ENCODE measurements around the gene SULT1A2.
"Not testable (repeated sequence)": the region's sequence is repeated elsewhere in the genome, so short reads cannot be mapped to it uniquely, and the experiment has no call there.

SULT1A2 gene

GRCh38 chr16:28603381-28604185 lies 6.7 kb upstream of the SULT1A2 start:
- H3K4me3 ChIP-seq (ENCODE audit: low read depth, low read length), result no peak overlapping the region
- DNase-seq (ENCODE audit: low read depth, low spot score), result no peak
- no peak for TF ChIP-seq CTCF (IDR thresholded peaks at IDR 0.05; ENCODE audit: insufficient read depth, low read length, missing control alignments)
- ChIA-PET POLR2A (no interaction called here), CTCF (interaction anchor here (1.2 kb wide), 1 partner anchor 13 kb away, joined by 3 read pairs; no protein-coding TSS in a partner anchor)

- no peak for DNase-seq (ENCODE audit: low read depth, low spot score)
- CTCF ChIA-PET, result interaction anchor here (1.2 kb wide), 1 partner anchor 14 kb away, joined by 3 read pairs; no protein-coding TSS in a partner anchor
- H3K4me3 ChIP-seq (ENCODE audit: low read depth, low read length), result no peak overlapping the region
- TF ChIP-seq CTCF (IDR thresholded peaks at IDR 0.05; ENCODE audit: insufficient read depth, low read length, missing control alignments), result no peak
- POLR2A ChIA-PET, result no interaction called here
Measured at GRCh38 chr16:28602529-28602928, 5.7 kb upstream of the SULT1A2 start.

- CTCF ChIA-PET; POLR2A ChIA-PET; H3K4me3 ChIP-seq (ENCODE audit: low read depth, low read length); DNase-seq (ENCODE audit: low read depth, low spot score): not testable (repeated sequence)
Measured at GRCh38 chr16:28602062-28602461, 5.2 kb upstream of the SULT1A2 start.

GRCh38 chr16:28601589-28601988 lies 4.7 kb upstream of the SULT1A2 start:
- CTCF ChIA-PET; POLR2A ChIA-PET; H3K4me3 ChIP-seq (ENCODE audit: low read depth, low read length); DNase-seq (ENCODE audit: low read depth, low spot score): not testable (repeated sequence)

- DNase-seq (ENCODE audit: low read depth, low spot score); POLR2A ChIA-PET; H3K4me3 ChIP-seq (ENCODE audit: low read depth, low read length); CTCF ChIA-PET: not testable (repeated sequence)
Measured at GRCh38 chr16:28600965-28601364, 4.1 kb upstream of the SULT1A2 start.

GRCh38 chr16:28599377-28600285 lies 2.8 kb upstream of the SULT1A2 start:
- POLR2A ChIA-PET, result not testable (repeated sequence)

GRCh38 chr16:28597692-28598261 lies 927 bp upstream of the SULT1A2 start:
- DNase-seq (ENCODE audit: low read depth, low spot score), result no peak
- no peak for TF ChIP-seq CTCF (IDR thresholded peaks at IDR 0.05; ENCODE audit: insufficient read depth, low read length, missing control alignments)
- H3K4me3 ChIP-seq (ENCODE audit: low read depth, low read length), result no peak overlapping the region
- ChIA-PET POLR2A (no interaction called here), CTCF (no interaction called here)

More at GRCh38 chr16:28599377-28600285, 2.8 kb upstream of the SULT1A2 start:
- CTCF ChIA-PET; DNase-seq (ENCODE audit: low read depth, low spot score); H3K4me3 ChIP-seq (ENCODE audit: low read depth, low read length): not testable (repeated sequence)

- CTCF ChIA-PET, result no interaction called here
- TF ChIP-seq CTCF (IDR thresholded peaks at IDR 0.05; ENCODE audit: insufficient read depth, low read length, missing control alignments), result no peak
- no peak for DNase-seq (ENCODE audit: low read depth, low spot score)
- POLR2A ChIA-PET, result no interaction called here
- no peak overlapping the region for H3K4me3 ChIP-seq (ENCODE audit: low read depth, low read length)
Measured at GRCh38 chr16:28596115-28596630, 677 bp downstream of the SULT1A2 start.

GRCh38 chr16:28595451-28595850 lies 1.4 kb downstream of the SULT1A2 start:
- H3K4me3 ChIP-seq (ENCODE audit: low read depth, low read length); DNase-seq (ENCODE audit: low read depth, low spot score); POLR2A ChIA-PET: not testable (repeated sequence)
- CTCF ChIA-PET, result interaction anchor here (1.9 kb wide), 1 partner anchor 9 kb away, joined by 5 read pairs; no protein-coding TSS in a partner anchor
